Ishikawa (cell line): ENCODE data around the gene NUAK1.

Experiments
- EGR1 ChIP-seq: IDR thresholded peaks from 2 replicates; pipeline ENCODE4 v1.6.1; 2012
- MAX ChIP-seq: IDR thresholded peaks from 2 replicates; pipeline ENCODE4 v1.6.1; 2012
- RAD21 ChIP-seq: IDR thresholded peaks from 2 replicates; pipeline ENCODE4 v1.6.1; 2012; ENCODE audit warnings: low read depth
- TAF1 ChIP-seq: IDR thresholded peaks from 2 replicates; pipeline ENCODE4 v1.6.1; 2012; ENCODE audit warnings: low read depth, mild to moderate bottlenecking
- TCF12 ChIP-seq: IDR thresholded peaks from 2 replicates; pipeline ENCODE4 v1.6.1; 2012; ENCODE audit warnings: low read depth
- YY1 ChIP-seq: IDR thresholded peaks from 2 replicates; pipeline ENCODE4 v1.6.1; 2012; ENCODE audit warnings: low read depth
- ZBTB7A ChIP-seq: IDR thresholded peaks from 2 replicates; pipeline ENCODE4 v1.6.1; 2012; ENCODE audit warnings: low read depth

- TF ChIP-seq EGR1 (no peak), MAX (no peak), TAF1 (no peak), TCF12 (no peak), RAD21 (no peak), ZBTB7A (no peak), YY1 (no peak)
Observed at GRCh38 chr12:106080041-106080790, 58.5 kb downstream of the NUAK1 start.
